ENCODE results near the gene DYNC1H1. TPM values are rescaled to one million over a fixed set of nuclear protein-coding genes. Genes with fewer than 3 reads are reported as not detected.

DYNC1H1 gene
- total and polyA plus RNA-seq, 2 donors (not counting 1 experiment from before 2014, with no cell fraction given): 128 to 677 TPM

DNA sequence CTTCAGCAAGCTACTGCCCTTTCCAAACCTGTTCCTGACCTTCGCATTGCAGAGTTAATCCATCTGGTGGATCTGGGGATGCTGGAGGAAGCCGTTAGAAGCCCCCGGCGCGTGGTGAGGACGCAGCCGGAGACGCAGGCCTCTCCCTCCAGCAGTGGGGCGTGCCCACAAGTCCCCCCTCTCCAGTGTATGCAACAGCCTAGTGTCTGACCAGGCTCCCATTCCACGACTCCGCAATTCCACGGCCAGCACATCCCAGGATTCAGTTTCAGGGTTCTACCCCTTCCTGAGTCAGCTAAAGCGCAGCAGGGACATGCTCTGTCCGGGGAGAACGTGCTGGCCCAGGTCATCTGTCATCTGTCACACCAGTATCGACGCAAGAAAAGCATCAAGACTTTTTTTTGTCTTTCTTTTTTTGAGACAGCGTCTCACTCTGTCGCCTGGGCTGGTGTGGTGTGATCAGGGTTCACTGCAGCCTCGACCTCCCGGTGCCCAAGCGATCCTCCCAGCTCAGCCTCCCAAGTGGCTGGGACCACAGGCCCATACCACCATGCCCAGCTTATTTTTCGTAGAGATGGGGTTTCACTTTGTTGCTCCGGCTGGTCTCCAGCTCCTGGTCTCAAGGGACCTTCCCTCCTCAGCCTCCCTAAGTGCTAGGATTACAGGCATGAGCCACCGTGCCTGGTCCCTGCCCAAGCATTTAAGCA, 8.0 kb upstream of the DYNC1H1 start:
- no peak overlapping the region for H2AFZ ChIP-seq (ENCODE audit: low read length)

DNA sequence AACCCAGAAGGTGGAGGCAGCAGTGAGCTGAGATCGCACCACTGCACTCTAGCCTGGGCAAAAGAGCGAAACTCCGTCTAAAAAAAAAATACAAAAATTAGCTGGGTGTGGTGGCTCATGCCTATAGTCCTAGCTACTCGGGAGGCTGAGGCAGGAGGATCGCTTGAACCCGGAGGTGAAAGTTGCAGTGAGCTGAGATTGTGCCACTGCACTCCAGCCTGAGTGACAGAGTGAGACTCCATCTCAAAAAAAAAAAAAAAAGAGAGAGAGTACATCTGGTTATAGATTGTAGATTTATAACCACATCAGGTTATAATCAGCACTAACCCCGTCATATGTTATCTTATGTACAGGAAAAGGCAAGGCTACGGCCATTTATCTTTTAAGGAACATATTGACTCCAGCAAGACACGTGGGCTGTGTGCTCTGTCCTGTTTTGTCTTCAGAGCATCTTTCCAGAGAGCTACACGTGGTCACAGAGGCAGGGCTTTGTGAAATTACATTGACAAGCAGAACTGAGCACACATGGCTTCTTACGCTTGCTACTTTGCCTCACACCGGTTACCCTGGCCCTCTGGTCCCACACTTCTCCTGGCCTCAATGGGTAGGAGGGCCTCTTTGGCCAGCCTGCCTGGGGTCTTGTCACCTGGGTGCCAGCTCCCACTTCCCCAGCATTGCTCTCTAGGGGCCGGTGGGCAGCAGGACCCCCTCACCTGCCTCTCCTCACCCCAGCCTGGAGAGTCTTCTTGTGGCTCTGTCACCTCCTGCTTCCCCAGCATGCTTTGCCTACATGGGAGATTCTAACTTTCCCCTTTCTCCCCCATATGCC, 6.8 kb upstream of the DYNC1H1 start:
- H3K36me3 ChIP-seq (ENCODE audit: control insufficient read depth, insufficient read depth, low read length): no peaks in the 10 kb centered on the region
- no peaks in the 10 kb centered on the region for H3K9me3 ChIP-seq (ENCODE audit: control insufficient read depth, insufficient read depth, low read depth, low read length)
- H3K79me2 ChIP-seq (ENCODE audit: control insufficient read depth, insufficient read depth, low read length): no peaks in the 10 kb centered on the region
- no peak for DNase-seq (ENCODE audit: low read depth in 2 of 2)
- TF ChIP-seq EZH2 (IDR thresholded peaks at IDR 0.05; ENCODE audit: low read length, missing control alignments): no peak
- TF ChIP-seq, protein P1, sequence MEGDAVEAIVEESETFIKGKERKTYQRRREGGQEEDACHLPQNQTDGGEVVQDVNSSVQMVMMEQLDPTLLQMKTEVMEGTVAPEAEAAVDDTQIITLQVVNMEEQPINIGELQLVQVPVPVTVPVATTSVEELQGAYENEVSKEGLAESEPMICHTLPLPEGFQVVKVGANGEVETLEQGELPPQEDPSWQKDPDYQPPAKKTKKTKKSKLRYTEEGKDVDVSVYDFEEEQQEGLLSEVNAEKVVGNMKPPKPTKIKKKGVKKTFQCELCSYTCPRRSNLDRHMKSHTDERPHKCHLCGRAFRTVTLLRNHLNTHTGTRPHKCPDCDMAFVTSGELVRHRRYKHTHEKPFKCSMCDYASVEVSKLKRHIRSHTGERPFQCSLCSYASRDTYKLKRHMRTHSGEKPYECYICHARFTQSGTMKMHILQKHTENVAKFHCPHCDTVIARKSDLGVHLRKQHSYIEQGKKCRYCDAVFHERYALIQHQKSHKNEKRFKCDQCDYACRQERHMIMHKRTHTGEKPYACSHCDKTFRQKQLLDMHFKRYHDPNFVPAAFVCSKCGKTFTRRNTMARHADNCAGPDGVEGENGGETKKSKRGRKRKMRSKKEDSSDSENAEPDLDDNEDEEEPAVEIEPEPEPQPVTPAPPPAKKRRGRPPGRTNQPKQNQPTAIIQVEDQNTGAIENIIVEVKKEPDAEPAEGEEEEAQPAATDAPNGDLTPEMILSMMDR (conservative IDR thresholded peaks at IDR 0.05 in 1 of 2, IDR thresholded peaks at IDR 0.05 in 1 of 2; ENCODE audit: low read depth in 1 of 2, low read length in 2 of 2): no peak
- peaks cover 10% of the 10 kb centered on the region for H3K4me1 ChIP-seq (ENCODE audit: control insufficient read depth, extremely low read depth, insufficient read depth, low read length)
- no peaks in the 10 kb centered on the region for H3K27me3 ChIP-seq (ENCODE audit: control insufficient read depth, insufficient read depth, low read length)
- no peak overlapping the region for H2AFZ ChIP-seq (ENCODE audit: low read length)
- no peaks in the 10 kb centered on the region for H4K20me1 ChIP-seq (ENCODE audit: control insufficient read depth, extremely low read depth, insufficient read depth, low read length)
- H3K9ac ChIP-seq (ENCODE audit: insufficient read depth, low read length): no peak overlapping the region
- no peak overlapping the region for H3K4me2 ChIP-seq (ENCODE audit: extremely low read depth, insufficient read depth, low read length)
- no peak overlapping the region for H3K27ac ChIP-seq (ENCODE audit: insufficient read depth, low read length)
- H3K4me3 ChIP-seq (replicated peaks in 1 of 4; ENCODE audit: control extremely low read depth in 1 of 4, insufficient read depth in 1 of 4, low read depth in 3 of 4, low read length in 4 of 4): no peak overlapping the region

More for the DNA sequence above, 8.0 kb upstream of the DYNC1H1 start:
- no peak for TF ChIP-seq EZH2 (IDR thresholded peaks at IDR 0.05; ENCODE audit: low read length, missing control alignments)
- TF ChIP-seq, protein P1 (conservative IDR thresholded peaks at IDR 0.05 in 1 of 2, IDR thresholded peaks at IDR 0.05 in 1 of 2; ENCODE audit: low read depth in 1 of 2, low read length in 2 of 2): no peak
- H3K9me3 ChIP-seq (ENCODE audit: control insufficient read depth, insufficient read depth, low read depth, low read length): no peaks in the 10 kb centered on the region
- H3K27ac ChIP-seq (ENCODE audit: insufficient read depth, low read length): no peak overlapping the region
- H4K20me1 ChIP-seq (ENCODE audit: control insufficient read depth, extremely low read depth, insufficient read depth, low read length): no peaks in the 10 kb centered on the region
- H3K4me1 ChIP-seq (ENCODE audit: control insufficient read depth, extremely low read depth, insufficient read depth, low read length): peaks cover 5% of the 10 kb centered on the region
- H3K27me3 ChIP-seq (ENCODE audit: control insufficient read depth, insufficient read depth, low read length): no peaks in the 10 kb centered on the region
- no peak overlapping the region for H3K4me3 ChIP-seq (replicated peaks in 1 of 4; ENCODE audit: control extremely low read depth in 1 of 4, insufficient read depth in 1 of 4, low read depth in 3 of 4, low read length in 4 of 4)
- DNase-seq (ENCODE audit: low read depth in 2 of 2): no peak
- no peak overlapping the region for H3K4me2 ChIP-seq (ENCODE audit: extremely low read depth, insufficient read depth, low read length)
- no peaks in the 10 kb centered on the region for H3K79me2 ChIP-seq (ENCODE audit: control insufficient read depth, insufficient read depth, low read length)
- no peaks in the 10 kb centered on the region for H3K36me3 ChIP-seq (ENCODE audit: control insufficient read depth, insufficient read depth, low read length)
- H3K9ac ChIP-seq (ENCODE audit: insufficient read depth, low read length): no peak overlapping the region

DNA sequence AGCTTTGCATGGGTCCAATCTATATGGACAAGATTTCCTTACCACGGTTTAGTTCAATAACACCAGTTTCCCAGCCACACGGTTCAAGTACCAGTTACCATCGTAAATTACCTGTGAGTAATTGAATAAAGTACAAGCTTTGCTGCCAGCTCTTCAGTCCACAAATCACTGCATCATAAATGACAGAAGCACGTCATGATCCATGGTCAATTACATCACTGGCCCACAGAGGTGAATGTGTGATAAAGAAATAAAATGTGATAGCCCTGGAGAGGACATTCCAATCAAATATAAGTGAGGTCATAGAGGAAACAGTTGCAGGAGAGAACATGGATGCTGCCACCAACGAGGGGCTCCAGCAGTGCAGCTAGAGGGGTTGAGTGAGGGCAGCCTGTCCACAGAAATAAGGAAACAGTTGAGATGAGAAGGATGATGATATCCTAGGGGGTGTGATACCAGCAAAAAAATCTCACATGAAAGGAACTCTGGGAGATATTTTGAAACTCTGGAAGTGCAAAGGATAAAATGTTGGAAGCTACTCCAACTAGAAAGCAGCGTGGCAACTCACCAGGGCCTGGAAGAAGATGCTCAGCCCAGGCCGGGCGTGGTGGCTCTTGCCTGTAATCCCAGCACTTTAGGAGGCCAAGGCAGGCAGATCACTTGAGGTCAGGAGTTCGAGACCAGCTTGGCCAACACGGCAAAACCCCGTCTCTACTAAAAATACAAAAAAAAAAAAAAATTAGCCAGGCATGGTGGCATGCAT, 5.8 kb upstream of the DYNC1H1 start:
- DNase-seq (ENCODE audit: low read depth in 2 of 2): no peak
- no peak overlapping the region for H3K27ac ChIP-seq (ENCODE audit: insufficient read depth, low read length)
- H3K9ac ChIP-seq (ENCODE audit: insufficient read depth, low read length): no peak overlapping the region
- no peak overlapping the region for H3K4me2 ChIP-seq (ENCODE audit: extremely low read depth, insufficient read depth, low read length)
- H3K36me3 ChIP-seq (ENCODE audit: control insufficient read depth, insufficient read depth, low read length): no peaks in the 10 kb centered on the region
- H3K79me2 ChIP-seq (ENCODE audit: control insufficient read depth, insufficient read depth, low read length): peaks cover 2% of the 10 kb centered on the region
- no peaks in the 10 kb centered on the region for H4K20me1 ChIP-seq (ENCODE audit: control insufficient read depth, extremely low read depth, insufficient read depth, low read length)
- H3K4me1 ChIP-seq (ENCODE audit: control insufficient read depth, extremely low read depth, insufficient read depth, low read length): peaks cover 16% of the 10 kb centered on the region
- no peak overlapping the region for H2AFZ ChIP-seq (ENCODE audit: low read length)
- no peak overlapping the region for H3K4me3 ChIP-seq (replicated peaks in 1 of 4; ENCODE audit: control extremely low read depth in 1 of 4, insufficient read depth in 1 of 4, low read depth in 3 of 4, low read length in 4 of 4)
- no peaks in the 10 kb centered on the region for H3K27me3 ChIP-seq (ENCODE audit: control insufficient read depth, insufficient read depth, low read length)
- H3K9me3 ChIP-seq (ENCODE audit: control insufficient read depth, insufficient read depth, low read depth, low read length): no peaks in the 10 kb centered on the region
- TF ChIP-seq, protein P1 (conservative IDR thresholded peaks at IDR 0.05 in 1 of 2, IDR thresholded peaks at IDR 0.05 in 1 of 2; ENCODE audit: low read depth in 1 of 2, low read length in 2 of 2): no peak
- no peak for TF ChIP-seq EZH2 (IDR thresholded peaks at IDR 0.05; ENCODE audit: low read length, missing control alignments)

All from fibroblast of lung (primary cell).